Peyer's patch (tissue), 4 donors: ENCODE data around the gene PGBD5.

Experiments used
- POLR2A ChIP-seq, 2 donors: fragments of 450-650 bp; IDR thresholded peaks; one replicate each; pipeline ENCODE4 v1.5.1; 2017; ENCODE audit warnings: antibody characterized with exemption in 2 of 2, mild to moderate bottlenecking in 2 of 2, moderate library complexity in 2 of 2
- TF ChIP-seq, protein P1 (sequence below), 6 experiments: fragments of 450-650 bp in 4 of 6; fragments of 200-600 bp in 2 of 6; sonication (generic) in 1 of 6; IDR thresholded peaks; one replicate each; pipeline ENCODE4 v1.5.1; 2017 to 2019; ENCODE audit warnings: antibody characterized with exemption in 6 of 6, mild to moderate bottlenecking in 3 of 6, moderate library complexity in 1 of 6

DNA sequence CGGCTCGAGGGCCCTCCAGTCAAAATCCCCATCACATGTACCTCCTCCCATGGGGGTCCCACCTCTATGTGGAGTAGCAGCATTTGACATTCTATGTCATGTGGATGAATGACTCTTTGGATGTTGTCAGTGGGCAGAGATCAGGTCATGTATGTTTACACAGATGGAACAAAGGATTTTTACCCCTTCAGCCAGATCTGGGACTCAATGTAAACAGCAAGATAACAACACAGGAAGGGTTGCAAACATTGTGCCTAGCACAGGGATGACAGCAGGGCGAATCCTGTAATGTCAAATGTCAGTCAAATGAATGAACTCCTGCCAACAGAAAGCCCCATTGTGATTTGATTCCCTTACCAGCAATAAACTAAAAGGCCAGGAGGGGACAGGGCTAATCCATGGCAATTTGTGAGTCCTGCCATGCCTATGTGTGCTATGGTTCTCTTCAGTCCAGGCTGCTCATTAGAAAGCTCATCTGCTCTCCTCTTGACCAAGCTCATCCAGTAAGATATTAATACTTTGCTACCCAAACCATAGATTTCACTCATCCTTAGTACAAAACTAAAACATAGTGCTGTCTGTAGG lies 60.3 kb downstream of the PGBD5 start:
- TF ChIP-seq, protein P1, sequence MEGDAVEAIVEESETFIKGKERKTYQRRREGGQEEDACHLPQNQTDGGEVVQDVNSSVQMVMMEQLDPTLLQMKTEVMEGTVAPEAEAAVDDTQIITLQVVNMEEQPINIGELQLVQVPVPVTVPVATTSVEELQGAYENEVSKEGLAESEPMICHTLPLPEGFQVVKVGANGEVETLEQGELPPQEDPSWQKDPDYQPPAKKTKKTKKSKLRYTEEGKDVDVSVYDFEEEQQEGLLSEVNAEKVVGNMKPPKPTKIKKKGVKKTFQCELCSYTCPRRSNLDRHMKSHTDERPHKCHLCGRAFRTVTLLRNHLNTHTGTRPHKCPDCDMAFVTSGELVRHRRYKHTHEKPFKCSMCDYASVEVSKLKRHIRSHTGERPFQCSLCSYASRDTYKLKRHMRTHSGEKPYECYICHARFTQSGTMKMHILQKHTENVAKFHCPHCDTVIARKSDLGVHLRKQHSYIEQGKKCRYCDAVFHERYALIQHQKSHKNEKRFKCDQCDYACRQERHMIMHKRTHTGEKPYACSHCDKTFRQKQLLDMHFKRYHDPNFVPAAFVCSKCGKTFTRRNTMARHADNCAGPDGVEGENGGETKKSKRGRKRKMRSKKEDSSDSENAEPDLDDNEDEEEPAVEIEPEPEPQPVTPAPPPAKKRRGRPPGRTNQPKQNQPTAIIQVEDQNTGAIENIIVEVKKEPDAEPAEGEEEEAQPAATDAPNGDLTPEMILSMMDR (IDR thresholded peaks at IDR 0.05), result no peak
- no peak for TF ChIP-seq POLR2A (IDR thresholded peaks at IDR 0.05)
